ENCODE data around the gene LSP1. TPM values are rescaled to one million over a fixed set of nuclear protein-coding genes. Genes with fewer than 3 reads are reported as not detected.

LSP1 gene
- total and polyA plus RNA-seq, 2 of the 4 experiments (the other 2 are of a cell fraction) = not detected

DNA sequence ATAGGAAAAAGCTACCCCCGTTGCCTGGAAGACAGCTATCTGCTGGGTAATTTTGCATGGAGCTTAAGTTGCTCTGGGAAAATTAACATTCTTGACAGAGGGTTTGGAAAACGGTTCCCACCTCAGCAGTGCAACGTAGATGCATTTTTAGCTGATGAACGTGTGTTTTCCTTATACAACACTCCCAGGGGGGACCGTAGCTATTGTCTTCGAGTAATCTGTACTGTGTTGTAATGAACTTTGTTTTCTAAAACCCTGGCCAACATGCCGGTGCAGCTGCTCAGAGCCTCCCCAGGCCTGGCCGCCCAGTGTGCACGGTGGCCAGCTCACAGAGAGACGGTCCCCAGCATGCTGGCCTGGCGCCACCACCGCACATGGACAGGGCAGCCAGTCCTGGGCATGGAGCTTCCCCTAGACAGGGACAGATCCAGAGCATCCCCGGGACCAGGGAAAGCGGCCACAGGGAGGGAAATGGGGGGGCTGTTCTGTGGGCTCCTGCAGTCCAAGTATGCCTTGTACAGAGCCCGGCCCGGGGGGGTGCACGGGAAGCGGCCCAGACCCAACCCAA is 68.8 kb downstream of the LSP1 start:
- no peaks in the 10 kb centered on the region for H3K9me1 ChIP-seq (ENCODE audit: insufficient read depth, low read length)
- H4K91ac ChIP-seq (ENCODE audit: insufficient read depth, low read depth, low read length) = no peak overlapping the region
- no peak overlapping the region for H2AK5ac ChIP-seq (ENCODE audit: low read depth, low read length)
- POLR2A ChIA-PET (ENCODE audit: unreplicated experiment) = no interaction called here
- WGBS, 2 experiments (ENCODE audit: extremely low coverage in 2 of 2, insufficient read length in 1 of 2) = 77% methylated on average over 4 of the region's 18 CpGs; no CpG with 5 or more reads in 1 of the 2 experiments
- no peaks in the 10 kb centered on the region for H3K36me3 ChIP-seq (ENCODE audit: control insufficient read depth, insufficient read depth, low read length)
- TF ChIP-seq, protein P1, sequence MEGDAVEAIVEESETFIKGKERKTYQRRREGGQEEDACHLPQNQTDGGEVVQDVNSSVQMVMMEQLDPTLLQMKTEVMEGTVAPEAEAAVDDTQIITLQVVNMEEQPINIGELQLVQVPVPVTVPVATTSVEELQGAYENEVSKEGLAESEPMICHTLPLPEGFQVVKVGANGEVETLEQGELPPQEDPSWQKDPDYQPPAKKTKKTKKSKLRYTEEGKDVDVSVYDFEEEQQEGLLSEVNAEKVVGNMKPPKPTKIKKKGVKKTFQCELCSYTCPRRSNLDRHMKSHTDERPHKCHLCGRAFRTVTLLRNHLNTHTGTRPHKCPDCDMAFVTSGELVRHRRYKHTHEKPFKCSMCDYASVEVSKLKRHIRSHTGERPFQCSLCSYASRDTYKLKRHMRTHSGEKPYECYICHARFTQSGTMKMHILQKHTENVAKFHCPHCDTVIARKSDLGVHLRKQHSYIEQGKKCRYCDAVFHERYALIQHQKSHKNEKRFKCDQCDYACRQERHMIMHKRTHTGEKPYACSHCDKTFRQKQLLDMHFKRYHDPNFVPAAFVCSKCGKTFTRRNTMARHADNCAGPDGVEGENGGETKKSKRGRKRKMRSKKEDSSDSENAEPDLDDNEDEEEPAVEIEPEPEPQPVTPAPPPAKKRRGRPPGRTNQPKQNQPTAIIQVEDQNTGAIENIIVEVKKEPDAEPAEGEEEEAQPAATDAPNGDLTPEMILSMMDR (conservative IDR thresholded peaks at IDR 0.05; ENCODE audit: low read depth, low read length) = no peak
- TF ChIP-seq FOS (IDR thresholded peaks at IDR 0.05; ENCODE audit: low read depth, low read length) = no peak
- no peak for TF ChIP-seq RCOR1 (IDR thresholded peaks at IDR 0.05; ENCODE audit: insufficient replicate concordance, low read length)
- TF ChIP-seq MAZ (IDR thresholded peaks at IDR 0.05; ENCODE audit: borderline replicate concordance, low read depth, low read length) = no peak
- TF ChIP-seq CHD1 (IDR thresholded peaks at IDR 0.05; ENCODE audit: low read depth, low read length) = no peak
- TF ChIP-seq, protein P2, sequence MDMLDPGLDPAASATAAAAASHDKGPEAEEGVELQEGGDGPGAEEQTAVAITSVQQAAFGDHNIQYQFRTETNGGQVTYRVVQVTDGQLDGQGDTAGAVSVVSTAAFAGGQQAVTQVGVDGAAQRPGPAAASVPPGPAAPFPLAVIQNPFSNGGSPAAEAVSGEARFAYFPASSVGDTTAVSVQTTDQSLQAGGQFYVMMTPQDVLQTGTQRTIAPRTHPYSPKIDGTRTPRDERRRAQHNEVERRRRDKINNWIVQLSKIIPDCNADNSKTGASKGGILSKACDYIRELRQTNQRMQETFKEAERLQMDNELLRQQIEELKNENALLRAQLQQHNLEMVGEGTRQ (IDR thresholded peaks at IDR 0.05; ENCODE audit: low read depth, low read length) = no peak
- no peak for TF ChIP-seq MXI1 (IDR thresholded peaks at IDR 0.05; ENCODE audit: borderline replicate concordance, low read depth, low read length)
- TF ChIP-seq, protein P3, sequence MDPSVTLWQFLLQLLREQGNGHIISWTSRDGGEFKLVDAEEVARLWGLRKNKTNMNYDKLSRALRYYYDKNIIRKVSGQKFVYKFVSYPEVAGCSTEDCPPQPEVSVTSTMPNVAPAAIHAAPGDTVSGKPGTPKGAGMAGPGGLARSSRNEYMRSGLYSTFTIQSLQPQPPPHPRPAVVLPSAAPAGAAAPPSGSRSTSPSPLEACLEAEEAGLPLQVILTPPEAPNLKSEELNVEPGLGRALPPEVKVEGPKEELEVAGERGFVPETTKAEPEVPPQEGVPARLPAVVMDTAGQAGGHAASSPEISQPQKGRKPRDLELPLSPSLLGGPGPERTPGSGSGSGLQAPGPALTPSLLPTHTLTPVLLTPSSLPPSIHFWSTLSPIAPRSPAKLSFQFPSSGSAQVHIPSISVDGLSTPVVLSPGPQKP (IDR thresholded peaks at IDR 0.05; ENCODE audit: borderline replicate concordance, low read depth, low read length) = no peak
- TF ChIP-seq RFX5 (IDR thresholded peaks at IDR 0.05; ENCODE audit: low read depth, low read length) = no peak
- TF ChIP-seq RAD21 (IDR thresholded peaks at IDR 0.05; ENCODE audit: low read length) = no peak
- no peak for TF ChIP-seq NFE2L2 (IDR thresholded peaks at IDR 0.05; ENCODE audit: low read depth, low read length)
- no peak for TF ChIP-seq CEBPB (IDR thresholded peaks at IDR 0.05; ENCODE audit: low read depth, low read length)
- no peak for TF ChIP-seq SMC3 (IDR thresholded peaks at IDR 0.05; ENCODE audit: low read depth, low read length)
- H3K23ac ChIP-seq (ENCODE audit: low read depth, low read length) = no peak overlapping the region
- ATAC-seq (ENCODE audit: low read depth) (no peak), DNase-seq (no peak)
- H3K18ac ChIP-seq (ENCODE audit: low read depth, low read length) = no peak overlapping the region
- dilution Hi-C loops (cut with HindIII; ENCODE audit: low sequenced_read_pairs, unreplicated experiment) (no loop called here), in situ Hi-C loops (cut with MboI; ENCODE audit: low sequenced_read_pairs) (no loop called here), intact Hi-C loops (cut with micrococcal nuclease) (no loop called here)
- peaks cover 14% of the 10 kb centered on the region for H3K27me3 ChIP-seq (ENCODE audit: control insufficient read depth, insufficient read depth, low read length)
- no peaks in the 10 kb centered on the region; the same call in 1 of the 2 replicates for H4K20me1 ChIP-seq (ENCODE audit: insufficient read depth, low read length)
- no peak overlapping the region for H3K56ac ChIP-seq (ENCODE audit: extremely low read depth, insufficient read depth, low read length)
- no peaks in the 10 kb centered on the region for H3K79me1 ChIP-seq (ENCODE audit: low read depth in 1 of 2, low read length in 2 of 2)
- H3K14ac ChIP-seq (replicated peaks; ENCODE audit: low read depth, low read length) = no peak overlapping the region
- H4K8ac ChIP-seq (ENCODE audit: low read depth in 2 of 2, low read length in 2 of 2) = no peak overlapping the region
- no TSS peak for BruUV-seq (replicated peaks)
- H2AK9ac ChIP-seq (replicated peaks; ENCODE audit: low read depth, low read length, poor library complexity) = no peak overlapping the region
- H3K4me2 ChIP-seq (ENCODE audit: low read depth, low read length) = no peak overlapping the region
- no peak overlapping the region for H2BK20ac ChIP-seq (ENCODE audit: low read depth, low read length)
- no peaks in the 10 kb centered on the region for H3K4me1 ChIP-seq (ENCODE audit: control insufficient read depth, insufficient read depth, low read length)
- H2AFZ ChIP-seq (replicated peaks; ENCODE audit: low read length, poor library complexity) = no peak overlapping the region
- no peaks in the 10 kb centered on the region for H3K9me3 ChIP-seq (ENCODE audit: control insufficient read depth, insufficient read depth, low read length)
- H4K5ac ChIP-seq (ENCODE audit: low read depth, low read length) = no peak overlapping the region
- no peak overlapping the region for H2BK5ac ChIP-seq (ENCODE audit: low read depth, low read length, poor library complexity, severe bottlenecking)
- no peak overlapping the region for H3K9ac ChIP-seq (ENCODE audit: low read depth, low read length)
- no peak overlapping the region for H3K4ac ChIP-seq (ENCODE audit: low read depth, low read length)
- no peak overlapping the region for H2BK15ac ChIP-seq (ENCODE audit: low read depth, low read length)
- H2BK120ac ChIP-seq (ENCODE audit: low read depth, low read length) = no peak overlapping the region
- CTCF ChIA-PET = interaction anchor here (0.6 kb wide), 2 partner anchors 282 to 1190 kb away, joined by 3 to 5 read pairs; no protein-coding TSS in a partner anchor
- no peak overlapping the region for H3K27ac ChIP-seq (ENCODE audit: insufficient read depth, low read length)
- no peak overlapping the region for H3K4me3 ChIP-seq (ENCODE audit: insufficient read depth, low read depth, low read length)
